Adrenal gland (tissue), 12 donors: ENCODE measurements around the gene GLIS1. TPM values are rescaled to one million over a fixed set of nuclear protein-coding genes. Genes with fewer than 3 reads are reported as not detected.

ENCODE experiments used
- DNase-seq, 7 donors: peaks; one replicate each; pipeline ENCODE4 v3.0.0-alpha.2; 2019 to 2020
- H3K27ac ChIP-seq, 5 donors: fragments of 200-600 bp; sonication (generic) in 4 of 5; 1 replicate in 3 of 5; 2 replicates in 2 of 5; pipeline versions ENCODE4 v1.5.1 to v1.8.0; 2016 to 2020; ENCODE audit warnings: mild to moderate bottlenecking in 1 of 5
- H3K27me3 ChIP-seq: fragments of 200-600 bp; 2 replicates; pipeline ENCODE4 v1.8.0; 2021
- H3K36me3 ChIP-seq, 2 donors: fragments of 200-600 bp; replicated peaks in 1 of 2; 1 replicate in 1 of 2; 2 replicates in 1 of 2; pipeline versions ENCODE4 v1.5.1 to v1.8.0; 2018 to 2022
- H3K4me1 ChIP-seq, 2 donors: fragments of 200-600 bp; replicated peaks in 1 of 2; 1 replicate in 1 of 2; 2 replicates in 1 of 2; pipeline versions ENCODE4 v1.5.1 to v1.8.0; 2018 to 2021
- H3K4me3 ChIP-seq, 4 donors: fragments of 200-600 bp; sonication (generic) in 3 of 4; one replicate each; pipeline ENCODE4 v1.5.1; 2016 to 2018
- H3K9me3 ChIP-seq, 3 donors: fragments of 200-600 bp; sonication (generic) in 1 of 3; replicated peaks in 1 of 3; 1 replicate in 2 of 3; 2 replicates in 1 of 3; pipeline versions ENCODE4 v1.5.1 to v1.8.0; 2016 to 2021
- CTCF ChIP-seq, 6 experiments: fragments of 450-650 bp in 4 of 6; fragments of 200-600 bp in 2 of 6; sonication (generic) in 1 of 6; IDR thresholded peaks; 1 replicate in 5 of 6; 2 replicates in 1 of 6; pipeline versions ENCODE4 v1.5.1 to v1.8.0; 2016 to 2021; ENCODE audit warnings: antibody characterized with exemption in 6 of 6, mild to moderate bottlenecking in 2 of 6, moderate library complexity in 1 of 6
- POLR2A ChIP-seq, 2 donors: fragments of 450-650 bp; IDR thresholded peaks; one replicate each; pipeline ENCODE4 v1.6.1; 2017; ENCODE audit warnings: antibody characterized with exemption in 2 of 2, mild to moderate bottlenecking in 2 of 2, moderate library complexity in 1 of 2
- WGBS, 4 donors: extraction: QIAGEN DNeasy Blood & Tissue Kit in 2 of 4; methylation state at CpG; one replicate each; pipeline versions ENCODE4 v1.1.5 to v1.1.7; 2013 to 2017; 5-methylcytosine and 5-hydroxymethylcytosine counted together
- intact Hi-C, 2 donors: fragments of 100-400 bp; cut with DNase I; formaldehyde crosslinking; loops; one replicate each; pipeline versions ENCODE4 v1.14.1 to v1.15.0; 2022 to 2023
- polyA plus RNA-seq, 3 donors: library from polyadenylated mRNA; stranded (reverse); fragments of 200-250 nt in 2 of 3; fragments of 350-450 nt in 1 of 3; fragmentation: Illumina TruSeq in 1 of 3; extraction: RNeasy Lipid Tissue Mini Kit (QIAGEN cat#74804) in 1 of 3; gene quantifications; one replicate each; pipeline ENCODE4 v1.2.3, GENCODE V29; 2013 to 2014
- total RNA-seq, 9 donors: library from RNA; depleted of rRNA in 4 of 9; stranded (reverse); fragments of >200 nt in 4 of 9; fragments of 120-200 nt in 1 of 9; fragmentation: NEBNext Ultra II Directional in 1 of 9; extraction: Animal tissue kit (Norgen Biotek cat#: 25700) in 1 of 9; gene quantifications; one replicate each; pipeline versions ENCODE4 v1.1.0 to v1.2.4, GENCODE V29; 2013 to 2023
- donor health status: healthy with polysubstance abuse.
- donor health status: Bipolar disorder and iron deficiency.
- donor health status: DM: yes; HTN: yes; CAD: no.
- donor health status: DM: no; HTN: no; CAD: no.
- donor health status: DM: no; HTN: no; CAD: no.
- donor health status: DM: yes; HTN: yes; CAD: no.

GLIS1 gene
- total and polyA plus RNA-seq, 12 donors: 0.08 to 0.37 (median 0.14) TPM; not detected in 6

DNA sequence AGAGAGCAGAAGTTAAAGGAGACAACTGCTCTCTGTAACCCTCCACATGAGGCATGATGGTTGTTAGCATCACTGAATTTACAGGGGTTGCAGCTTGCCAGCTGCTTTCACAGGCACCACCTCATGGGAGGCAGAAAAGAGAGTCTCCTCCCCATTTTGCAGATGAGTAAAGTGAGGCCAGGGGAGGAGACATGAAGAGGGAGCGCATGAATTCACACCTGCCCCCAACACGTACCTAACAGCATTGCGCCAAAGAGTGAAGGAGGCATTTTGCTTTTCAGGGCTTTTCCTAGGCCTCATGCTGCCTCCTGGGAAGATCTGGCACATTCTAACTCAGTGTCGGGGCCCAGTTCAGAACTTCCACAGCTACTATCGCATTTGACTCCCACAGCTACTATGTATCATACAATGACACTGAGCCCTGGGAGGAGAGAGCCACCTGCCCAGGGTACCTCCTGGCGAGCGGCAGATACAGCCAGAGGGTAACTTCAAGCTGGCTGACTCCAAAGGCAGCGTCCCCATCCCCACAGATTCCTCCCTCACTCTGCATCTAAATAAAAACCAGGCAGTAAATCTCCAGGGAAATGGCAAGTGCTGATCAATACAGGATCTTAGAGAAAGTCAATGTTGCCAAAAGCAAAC is 34.0 kb downstream of the GLIS1 start:
- WGBS, 4 donors: 86 to 100% (median 90%) methylated on average over 5 to 8 of the region's 8 CpGs
- intact Hi-C loops: no loop called here
- Histone ChIP-seq H3K27ac (no peak overlapping the region), H3K4me3 (no peak overlapping the region), H3K4me1 (no peaks in the 10 kb centered on the region), H3K27me3 (no peaks in the 10 kb centered on the region), H3K9me3 (no peaks in the 10 kb centered on the region), H3K36me3 (no peaks in the 10 kb centered on the region)
- DNase-seq: no peak
- TF ChIP-seq CTCF (IDR thresholded peaks at IDR 0.05) (no peak), POLR2A (IDR thresholded peaks at IDR 0.05) (no peak)

DNA sequence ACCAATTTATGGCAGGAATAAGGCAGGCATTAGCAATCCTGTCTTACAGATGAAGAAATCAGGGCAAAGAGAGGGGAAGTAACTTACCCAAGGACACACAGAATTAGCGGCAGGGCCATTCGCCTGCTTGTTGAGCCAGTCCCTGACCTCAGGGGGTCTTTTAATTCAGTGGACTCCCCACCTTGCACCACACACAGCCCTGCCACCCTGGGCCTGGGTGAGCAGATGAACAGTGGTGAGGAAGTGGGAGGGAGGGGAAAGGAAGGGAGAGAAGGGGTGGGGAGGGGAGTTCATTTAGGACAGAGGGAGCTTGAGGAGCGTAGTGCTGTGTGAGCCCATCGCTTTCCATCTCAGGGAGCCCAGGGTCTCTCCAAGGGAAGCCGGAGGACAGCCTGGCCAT is 34.7 kb downstream of the GLIS1 start:
- no peaks in the 10 kb centered on the region for H3K9me3 ChIP-seq
- H3K4me3 ChIP-seq: no peak overlapping the region
- H3K4me1 ChIP-seq: no peaks in the 10 kb centered on the region
- DNase-seq: no peak
- H3K27ac ChIP-seq: no peak overlapping the region
- TF ChIP-seq POLR2A (IDR thresholded peaks at IDR 0.05) (no peak), CTCF (IDR thresholded peaks at IDR 0.05) (no peak)
- no peaks in the 10 kb centered on the region for H3K27me3 ChIP-seq
- intact Hi-C loops: no loop called here
- H3K36me3 ChIP-seq: no peaks in the 10 kb centered on the region
- 85 to 92% (median 88%) methylated on average over 5 of the region's 5 CpGs for WGBS, 4 donors

- H3K27me3 ChIP-seq: no peaks in the 10 kb centered on the region
- intact Hi-C loops: no loop called here
- H3K4me3 ChIP-seq: no peak overlapping the region
- TF ChIP-seq POLR2A (IDR thresholded peaks at IDR 0.05) (no peak), CTCF (IDR thresholded peaks at IDR 0.05) (no peak)
- no peaks in the 10 kb centered on the region for H3K4me1 ChIP-seq
- H3K9me3 ChIP-seq: no peaks in the 10 kb centered on the region
- WGBS, 4 donors: 75 to 88% (median 83%) methylated on average over 1 of the region's 1 CpG
- H3K36me3 ChIP-seq: no peaks in the 10 kb centered on the region
- H3K27ac ChIP-seq: no peak overlapping the region
- no peak for DNase-seq
Observed at GRCh38 chr1:53703174-53703573, 35.8 kb downstream of the GLIS1 start.

- no peaks in the 10 kb centered on the region for H3K36me3 ChIP-seq
- H3K9me3 ChIP-seq: no peaks in the 10 kb centered on the region
- 52 to 67% (median 57%) methylated on average over 8 of the region's 8 CpGs for WGBS, 4 donors
- peak in 1 of 7 donors; percentile 10 for DNase-seq
- no peak overlapping the region for H3K27ac ChIP-seq
- TF ChIP-seq CTCF (IDR thresholded peaks at IDR 0.05) (no peak), POLR2A (IDR thresholded peaks at IDR 0.05) (no peak)
- no peaks in the 10 kb centered on the region for H3K4me1 ChIP-seq
- intact Hi-C loops: no loop called here
- no peak overlapping the region for H3K4me3 ChIP-seq
- H3K27me3 ChIP-seq: no peaks in the 10 kb centered on the region
Observed at GRCh38 chr1:53702341-53702740, 36.6 kb downstream of the GLIS1 start.
